Pancreas (tissue), 10 donors: ENCODE data around the gene HOMER2. TPM values are rescaled to one million over a fixed set of nuclear protein-coding genes. Genes with fewer than 3 reads are reported as not detected.

Experiments used
- ATAC-seq, 4 donors: fragments of 200-7000 bp; cut with Tn5 transposase; one replicate each; pipeline versions ENCODE4 v1.8.0 to v1.9.1; 2020; ENCODE audit warnings: mild to moderate bottlenecking in 4 of 4, moderate library complexity in 4 of 4
- DNase-seq, 6 donors: peaks; one replicate each; pipeline ENCODE4 v3.0.0-alpha.2; 2020
- FAIRE-seq: peaks from 2 replicates; lab custom pipeline; 2012; peaks lifted over from hg19 to GRCh38; lab: Jason Lieb, UNC
- H3K27ac ChIP-seq, 4 donors: fragments of 200-600 bp; sonication (generic); 1 replicate in 3 of 4; 2 replicates in 1 of 4; pipeline versions ENCODE4 v1.5.0 to v1.8.0; 2020
- H3K27me3 ChIP-seq, 4 donors: fragments of 200-600 bp; one replicate each; pipeline ENCODE4 v1.8.0; 2021
- H3K36me3 ChIP-seq, 3 donors: fragments of 200-600 bp; sonication (generic) in 1 of 3; one replicate each; pipeline versions ENCODE4 v1.5.0 to v1.8.0; 2020 to 2021
- H3K4me1 ChIP-seq, 3 donors: fragments of 200-600 bp; one replicate each; pipeline ENCODE4 v1.8.0; 2021
- H3K4me3 ChIP-seq, 4 donors: fragments of 200-600 bp; sonication (generic) in 2 of 4; one replicate each; pipeline versions ENCODE4 v1.5.0 to v1.8.0; 2020 to 2021
- H3K9me3 ChIP-seq, 4 donors: fragments of 200-600 bp; one replicate each; pipeline ENCODE4 v1.8.0; 2021
- WGBS, 2 donors: extraction: QIAGEN DNeasy Blood & Tissue Kit; methylation state at CpG; one replicate each; pipeline ENCODE4 v1.1.7; 2013; 5-methylcytosine and 5-hydroxymethylcytosine counted together
- intact Hi-C, 3 donors: fragments of 100-400 bp; cut with DNase I; formaldehyde crosslinking; loops; one replicate each; pipeline versions ENCODE4 v1.11.1 to v1.14.2; 2022
- polyA plus RNA-seq, 2 donors: library from polyadenylated mRNA; stranded (reverse); fragments of 200-250 nt; gene quantifications; one replicate each; pipeline ENCODE4 v1.2.3, GENCODE V29; 2013
- total RNA-seq, 6 donors: library from RNA; stranded (reverse); fragmentation: NEBNext Ultra II Directional in 4 of 6; extraction: Animal tissue kit (Norgen Biotek cat#: 25700) in 4 of 6; gene quantifications; one replicate each; pipeline versions ENCODE4 v1.2.1 to v1.2.4, GENCODE V29; 2021 to 2023
- TF ChIP-seq, protein P1 (sequence below), 4 donors: fragments of 200-600 bp; sonication (generic) in 3 of 4; IDR thresholded peaks; one replicate each; pipeline versions ENCODE4 v1.5.0 to v1.8.0; 2021; ENCODE audit warnings: antibody characterized with exemption in 4 of 4
- donor health status: healthy with polysubstance abuse.
- donor health status: DM: no; HTN: no; CAD: no; lungs with moderate emphysema.
- donor health status: DM: no; HTN: no; CAD: no.
- donor health status: control.
- donor health status: control.
- donor health status: Bipolar disorder and iron deficiency.
- donor health status: DM: yes; HTN: yes; CAD: no.
- donor health status: DM: no; HTN: no; CAD: no.
- donor health status: DM: no; HTN: no; CAD: no.
- donor health status: DM: yes; HTN: yes; CAD: no.

HOMER2 gene
- total and polyA plus RNA-seq, 8 donors = 76.8 to 180 (median 139) TPM

- H3K27ac ChIP-seq = no peak overlapping the region
- H3K27me3 ChIP-seq = no peaks in the 10 kb centered on the region
- 79 to 83% methylated on average over 8 of the region's 8 CpGs for WGBS, 2 donors
- ATAC-seq (no peak), DNase-seq (peak in 1 of 6 donors; percentile 12), FAIRE-seq (no peak)
- peaks cover 8 to 12% (median 9%) of the 10 kb centered on the region in 3 donors for H3K4me1 ChIP-seq
- TF ChIP-seq, protein P1, sequence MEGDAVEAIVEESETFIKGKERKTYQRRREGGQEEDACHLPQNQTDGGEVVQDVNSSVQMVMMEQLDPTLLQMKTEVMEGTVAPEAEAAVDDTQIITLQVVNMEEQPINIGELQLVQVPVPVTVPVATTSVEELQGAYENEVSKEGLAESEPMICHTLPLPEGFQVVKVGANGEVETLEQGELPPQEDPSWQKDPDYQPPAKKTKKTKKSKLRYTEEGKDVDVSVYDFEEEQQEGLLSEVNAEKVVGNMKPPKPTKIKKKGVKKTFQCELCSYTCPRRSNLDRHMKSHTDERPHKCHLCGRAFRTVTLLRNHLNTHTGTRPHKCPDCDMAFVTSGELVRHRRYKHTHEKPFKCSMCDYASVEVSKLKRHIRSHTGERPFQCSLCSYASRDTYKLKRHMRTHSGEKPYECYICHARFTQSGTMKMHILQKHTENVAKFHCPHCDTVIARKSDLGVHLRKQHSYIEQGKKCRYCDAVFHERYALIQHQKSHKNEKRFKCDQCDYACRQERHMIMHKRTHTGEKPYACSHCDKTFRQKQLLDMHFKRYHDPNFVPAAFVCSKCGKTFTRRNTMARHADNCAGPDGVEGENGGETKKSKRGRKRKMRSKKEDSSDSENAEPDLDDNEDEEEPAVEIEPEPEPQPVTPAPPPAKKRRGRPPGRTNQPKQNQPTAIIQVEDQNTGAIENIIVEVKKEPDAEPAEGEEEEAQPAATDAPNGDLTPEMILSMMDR (IDR thresholded peaks at IDR 0.05) = no peak
- H3K36me3 ChIP-seq = peaks cover 2 to 63% (median 28%) of the 10 kb centered on the region in 3 donors
- no peak overlapping the region for H3K4me3 ChIP-seq
- intact Hi-C loops = no loop called here
- H3K9me3 ChIP-seq = no peaks in the 10 kb centered on the region
Observed at GRCh38 chr15:82847703-82848102, 104.8 kb downstream of the HOMER2 start.

DNA sequence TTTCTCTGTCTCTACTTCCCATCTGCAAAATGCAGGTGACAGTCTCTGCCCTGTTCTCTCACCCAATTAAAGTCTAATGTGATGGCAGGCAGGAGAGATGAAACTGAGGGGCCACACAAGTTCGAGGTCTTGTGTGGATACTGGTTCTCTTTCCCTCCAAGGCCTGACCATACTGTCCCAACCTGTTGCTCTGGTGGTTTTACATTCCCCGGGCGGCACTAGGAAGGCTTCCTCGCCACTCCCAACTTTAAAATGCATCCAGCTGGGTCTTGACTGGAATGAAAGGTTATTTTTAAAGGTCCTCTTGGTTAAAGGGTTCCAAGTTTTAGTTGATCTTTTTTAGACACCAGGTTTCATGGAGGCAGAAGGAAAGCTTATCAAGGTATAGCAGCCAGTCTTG is 105.9 kb downstream of the HOMER2 start:
- ATAC-seq (no peak), FAIRE-seq (no peak), DNase-seq (no peak)
- Histone ChIP-seq H3K27ac (no peak overlapping the region), H3K27me3 (no peaks in the 10 kb centered on the region), H3K9me3 (no peaks in the 10 kb centered on the region), H3K4me1 (peaks cover 8 to 12% (median 9%) of the 10 kb centered on the region in 3 donors), H3K4me3 (no peak overlapping the region), H3K36me3 (peaks cover 1 to 61% (median 23%) of the 10 kb centered on the region in 3 donors)
- TF ChIP-seq, protein P1 (IDR thresholded peaks at IDR 0.05) = no peak
- 83 to 90% methylated on average over 4 of the region's 4 CpGs for WGBS, 2 donors
- intact Hi-C loops = no loop called here

DNA sequence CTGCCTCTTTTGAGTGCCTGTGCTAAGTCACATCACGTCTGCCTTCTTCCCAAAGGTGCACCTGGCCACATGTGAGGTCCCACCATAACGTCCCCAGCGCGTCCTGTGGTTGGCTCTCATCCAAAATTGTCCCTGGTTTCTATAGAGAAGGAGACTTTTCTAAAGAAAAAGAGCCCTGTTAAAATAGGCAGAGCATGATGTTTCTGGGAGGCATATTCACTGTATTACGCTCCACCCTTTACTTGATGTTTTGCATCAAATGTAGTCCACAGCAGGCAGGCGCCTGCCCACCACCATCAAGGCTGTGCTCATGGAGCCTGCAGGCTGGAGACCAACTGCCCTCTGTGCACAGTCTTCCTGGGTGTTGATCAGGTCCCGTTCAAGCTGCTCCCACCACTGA is 106.8 kb downstream of the HOMER2 start:
- 67 to 83% methylated on average over 7 of the region's 7 CpGs for WGBS, 2 donors
- no peak overlapping the region for H3K27ac ChIP-seq
- intact Hi-C loops = no loop called here

GRCh38 chr15:82843566-82843965 is 109.0 kb downstream of the HOMER2 start:
- no peaks in the 10 kb centered on the region for H3K27me3 ChIP-seq
- H3K4me1 ChIP-seq = no peaks in the 10 kb centered on the region
- peaks cover 0 to 49% (median 12%) of the 10 kb centered on the region in 3 donors for H3K36me3 ChIP-seq
- FAIRE-seq = no peak
- 87 to 88% methylated on average over 3 of the region's 3 CpGs for WGBS, 2 donors
- no peak for DNase-seq
- H3K9me3 ChIP-seq = no peaks in the 10 kb centered on the region
- H3K27ac ChIP-seq = no peak overlapping the region
- ATAC-seq = no peak
- no peak overlapping the region for H3K4me3 ChIP-seq
- intact Hi-C loops = no loop called here
- TF ChIP-seq, protein P1 (IDR thresholded peaks at IDR 0.05) = no peak

More for the DNA sequence above, 106.8 kb downstream of the HOMER2 start:
- Histone ChIP-seq H3K36me3 (peaks cover 0 to 55% (median 16%) of the 10 kb centered on the region in 3 donors), H3K27me3 (no peaks in the 10 kb centered on the region), H3K4me3 (no peak overlapping the region), H3K9me3 (no peaks in the 10 kb centered on the region), H3K4me1 (peaks cover 8 to 12% (median 9%) of the 10 kb centered on the region in 3 donors)
- FAIRE-seq (no peak), DNase-seq (no peak), ATAC-seq (no peak)
- TF ChIP-seq, protein P1 (IDR thresholded peaks at IDR 0.05) = no peak

- Histone ChIP-seq H3K27ac (no peak overlapping the region), H3K27me3 (no peaks in the 10 kb centered on the region), H3K9me3 (no peaks in the 10 kb centered on the region), H3K4me3 (no peak overlapping the region), H3K36me3 (peaks cover 0 to 63% (median 24%) of the 10 kb centered on the region in 3 donors), H3K4me1 (no peaks in the 10 kb centered on the region)
- FAIRE-seq (peak; percentile 54), ATAC-seq (no peak), DNase-seq (no peak)
- TF ChIP-seq, protein P1 (IDR thresholded peaks at IDR 0.05) = no peak
- intact Hi-C loops = no loop called here
- WGBS, 2 donors = 92 to 95% methylated on average over 4 of the region's 4 CpGs
Observed at GRCh38 chr15:82840166-82840565, 112.4 kb downstream of the HOMER2 start.
